IMR-90 (cell line): ENCODE measurements around the gene NADSYN1. TPM values are rescaled to one million over a fixed set of nuclear protein-coding genes. Genes with fewer than 3 reads are reported as not detected.

Experiments
- ATAC-seq: fragments of 200-7000 bp; cut with Tn5 transposase; 2 replicates; pipeline ENCODE4 v1.9.1; 2020; ENCODE audit warnings: low read depth, mild to moderate bottlenecking, moderate library complexity
- BruUV-seq: library from RNA; stranded (reverse); fragments of 400-500 nt; replicated peaks from 2 replicates; lab custom pipeline; 2021; lab: Mats Ljungman, UMichigan
- CTCF ChIA-PET: fragments of 300-600 bp; formaldehyde crosslinking; extraction: SDS; loops from one replicate; lab custom pipeline; 2021; ENCODE audit warnings: antibody characterized with exemption; lab: Yijun Ruan, JAX
- POLR2A ChIA-PET: fragments of 300-600 bp; sonication (Branson Sonifier 250); formaldehyde crosslinking; loops from one replicate; lab custom pipeline; 2022; ENCODE audit warnings: antibody characterized with exemption; ENCODE audit not compliant: unreplicated experiment; lab: Charles Lee
- DNase-seq: peaks from one replicate; pipeline ENCODE4 v3.0.0; 2013
- H2AFZ ChIP-seq: replicated peaks from 2 replicates; pipeline ENCODE3; 2013; ENCODE audit warnings: low read length, mild to moderate bottlenecking; ENCODE audit not compliant: poor library complexity
- H2AK5ac ChIP-seq: 2 replicates; pipeline ENCODE4 v1.6.1; 2013; ENCODE audit warnings: low read depth, low read length, inconsistent platforms
- H2AK9ac ChIP-seq: replicated peaks from 2 replicates; pipeline ENCODE3; 2013; ENCODE audit warnings: mild to moderate bottlenecking, low read depth, low read length, moderate library complexity; ENCODE audit not compliant: poor library complexity
- H2BK120ac ChIP-seq: 2 replicates; pipeline ENCODE4 v1.6.1; 2013; ENCODE audit warnings: low read depth, low read length, inconsistent platforms
- H2BK15ac ChIP-seq: 3 replicates; pipeline ENCODE4 v1.6.1; 2013; ENCODE audit warnings: low read depth, low read length, inconsistent platforms
- H2BK20ac ChIP-seq: 2 replicates; pipeline ENCODE4 v1.6.1; 2013; ENCODE audit warnings: low read depth, mild to moderate bottlenecking, inconsistent platforms, low read length, moderate library complexity
- H2BK5ac ChIP-seq: 2 replicates; pipeline ENCODE4 v1.6.1; 2013; ENCODE audit warnings: mild to moderate bottlenecking, low read depth, low read length, inconsistent platforms; ENCODE audit not compliant: poor library complexity, severe bottlenecking
- H3K14ac ChIP-seq: replicated peaks from 2 replicates; pipeline ENCODE4 v1.6.1; 2013; ENCODE audit warnings: low read depth, low read length, inconsistent platforms
- H3K18ac ChIP-seq: 2 replicates; pipeline ENCODE4 v1.6.1; 2013; ENCODE audit warnings: low read depth, low read length, control low read depth
- H3K23ac ChIP-seq: 2 replicates; pipeline ENCODE4 v1.6.1; 2013; ENCODE audit warnings: low read depth, low read length, inconsistent platforms
- H3K27ac ChIP-seq: 2 replicates; pipeline ENCODE4 v1.5.1; 2013; ENCODE audit warnings: mild to moderate bottlenecking, control low read depth, low read length; ENCODE audit not compliant: insufficient read depth
- H3K27me3 ChIP-seq: 2 replicates; pipeline ENCODE4 v1.6.1; 2013; ENCODE audit warnings: low read length; ENCODE audit not compliant: control insufficient read depth, insufficient read depth
- H3K36me3 ChIP-seq: 2 replicates; pipeline ENCODE4 v1.6.1; 2013; ENCODE audit warnings: low read length, mixed read lengths; ENCODE audit not compliant: control insufficient read depth, insufficient read depth
- H3K4ac ChIP-seq: 2 replicates; pipeline ENCODE4 v1.6.1; 2013; ENCODE audit warnings: low read depth, low read length, inconsistent platforms
- H3K4me1 ChIP-seq: 2 replicates; pipeline ENCODE4 v1.6.1; 2013; ENCODE audit warnings: low read length, mixed read lengths; ENCODE audit not compliant: control insufficient read depth, insufficient read depth
- H3K4me2 ChIP-seq: 2 replicates; pipeline ENCODE4 v1.6.1; 2013; ENCODE audit warnings: low read depth, mild to moderate bottlenecking, control low read depth, low read length, moderate library complexity
- H3K4me3 ChIP-seq: 2 replicates; pipeline ENCODE4 v1.5.1; 2013; ENCODE audit warnings: low read depth, mild to moderate bottlenecking, control low read depth, low read length, moderate library complexity; ENCODE audit not compliant: insufficient read depth
- H3K56ac ChIP-seq: 2 replicates; pipeline ENCODE4 v1.6.1; 2013; ENCODE audit warnings: low read length, inconsistent platforms; ENCODE audit not compliant: insufficient read depth; ENCODE audit errors: extremely low read depth
- H3K79me1 ChIP-seq, 2 experiments: 2 replicates each; pipeline ENCODE4 v1.6.1; 2013; ENCODE audit warnings: low read length in 2 of 2, inconsistent platforms in 1 of 2, low read depth in 1 of 2
- H3K9ac ChIP-seq: 2 replicates; pipeline ENCODE4 v1.6.1; 2013; ENCODE audit warnings: low read depth, low read length, control low read depth
- H3K9me1 ChIP-seq: 2 replicates; pipeline ENCODE4 v1.6.1; 2013; ENCODE audit warnings: low read length, inconsistent platforms; ENCODE audit not compliant: insufficient read depth
- H3K9me3 ChIP-seq: 2 replicates; pipeline ENCODE4 v1.6.1; 2013; ENCODE audit warnings: low read length; ENCODE audit not compliant: control insufficient read depth, insufficient read depth
- H4K20me1 ChIP-seq: 2 replicates; pipeline ENCODE4 v1.6.1; 2013; ENCODE audit warnings: low read length, inconsistent platforms; ENCODE audit not compliant: insufficient read depth
- H4K5ac ChIP-seq: 2 replicates; pipeline ENCODE4 v1.6.1; 2013; ENCODE audit warnings: mild to moderate bottlenecking, low read depth, low read length, control low read depth
- H4K8ac ChIP-seq, 2 experiments: 2 replicates each; pipeline ENCODE4 v1.6.1; 2013; ENCODE audit warnings: low read depth in 2 of 2, low read length in 2 of 2, control low read depth in 1 of 2, inconsistent platforms in 1 of 2
- H4K91ac ChIP-seq: 2 replicates; pipeline ENCODE4 v1.6.1; 2013; ENCODE audit warnings: low read depth, low read length, inconsistent platforms; ENCODE audit not compliant: insufficient read depth
- BHLHE40 ChIP-seq: fragments of 150-350 bp; IDR thresholded peaks from 2 replicates; pipeline ENCODE4 v1.6.1; 2016; ENCODE audit warnings: mild to moderate bottlenecking, low read depth, low read length
- CEBPB ChIP-seq: IDR thresholded peaks from 2 replicates; pipeline ENCODE4 v1.6.1; 2012; ENCODE audit warnings: low read depth, low read length, improper control_type of control experiment
- CHD1 ChIP-seq: IDR thresholded peaks from 2 replicates; pipeline ENCODE4 v1.6.1; 2012; ENCODE audit warnings: low read depth, low read length, improper control_type of control experiment
- FOS ChIP-seq: fragments of 150-350 bp; IDR thresholded peaks from 2 replicates; pipeline ENCODE4 v1.6.1; 2016; ENCODE audit warnings: low read depth, low read length
- MAFK ChIP-seq: IDR thresholded peaks from 2 replicates; pipeline ENCODE4 v1.6.1; 2012; ENCODE audit warnings: low read depth, low read length, improper control_type of control experiment
- MAZ ChIP-seq: IDR thresholded peaks from 2 replicates; pipeline ENCODE4 v1.6.1; 2012; ENCODE audit warnings: low read depth, mild to moderate bottlenecking, low read length, improper control_type of control experiment, moderate library complexity, borderline replicate concordance
- MXI1 ChIP-seq: IDR thresholded peaks from 2 replicates; pipeline ENCODE4 v1.6.1; 2012; ENCODE audit warnings: low read depth, mild to moderate bottlenecking, low read length, moderate library complexity, borderline replicate concordance
- NFE2L2 ChIP-seq: fragments of 150-350 bp; IDR thresholded peaks from 2 replicates; pipeline ENCODE4 v1.6.1; 2016; ENCODE audit warnings: low read depth, mild to moderate bottlenecking, low read length
- POLR2A ChIP-seq: IDR thresholded peaks from 2 replicates; pipeline ENCODE4 v1.6.1; 2012; ENCODE audit warnings: mild to moderate bottlenecking, low read depth, low read length
- RAD21 ChIP-seq: IDR thresholded peaks from 2 replicates; pipeline ENCODE4 v1.6.1; 2012; ENCODE audit warnings: low read length, improper control_type of control experiment
- RCOR1 ChIP-seq: IDR thresholded peaks from 2 replicates; pipeline ENCODE4 v1.6.1; 2012; ENCODE audit warnings: mild to moderate bottlenecking, low read length, improper control_type of control experiment; ENCODE audit not compliant: insufficient replicate concordance
- RFX5 ChIP-seq: IDR thresholded peaks from 2 replicates; pipeline ENCODE4 v1.8.0; 2012; ENCODE audit warnings: low read depth, mild to moderate bottlenecking, low read length, moderate library complexity
- SMC3 ChIP-seq: fragments of 150-350 bp; IDR thresholded peaks from 2 replicates; pipeline ENCODE4 v1.6.1; 2016; ENCODE audit warnings: low read depth, mild to moderate bottlenecking, antibody characterized with exemption, low read length, moderate library complexity
- WGBS, 2 experiments: methylation state at CpG; one replicate each; pipeline versions ENCODE4 v1.1.5 to v1.1.7; 2013; ENCODE audit warnings: missing lambda C conversion rate in 2 of 2; ENCODE audit not compliant: insufficient read length in 1 of 2; ENCODE audit errors: extremely low coverage in 2 of 2; 5-methylcytosine and 5-hydroxymethylcytosine counted together
- dilution Hi-C: fragments of 300-500 bp; cut with HindIII; formaldehyde crosslinking; loops from one replicate; pipeline ENCODE4 v1.14.3; 2018; ENCODE audit warnings: low sequenced_read_pairs; ENCODE audit not compliant: unreplicated experiment
- in situ Hi-C: fragments of 300-500 bp; cut with MboI; formaldehyde crosslinking; loops from 3 replicates; pipeline ENCODE4 v1.14.3; 2019; ENCODE audit warnings: low sequenced_read_pairs, inconsistent platforms, mixed read lengths
- intact Hi-C: fragments of 100-400 bp; cut with micrococcal nuclease; formaldehyde crosslinking; loops from 2 replicates; pipeline ENCODE4 v1.10.0; 2022
- polyA plus RNA-seq, 3 experiments: library from polyadenylated mRNA; depleted of rRNA; stranded (reverse); fragments of >200 nt; gene quantifications; 2 replicates each; pipeline ENCODE4 v1.2.3, GENCODE V29; 2012; ENCODE audit warnings: low replicate concordance in 1 of 3
- total RNA-seq: library from RNA; depleted of rRNA; stranded (reverse); fragments of >200 nt; gene quantifications from 2 replicates; pipeline ENCODE4 v1.2.3, GENCODE V29; 2012
- TF ChIP-seq, protein P1 (sequence below): fragments of 150-350 bp; IDR thresholded peaks from 2 replicates; pipeline ENCODE4 v1.6.1; 2017; ENCODE audit warnings: mild to moderate bottlenecking, antibody characterized with exemption, low read length, low read depth
- TF ChIP-seq, protein P2 (sequence below): conservative IDR thresholded peaks from 2 replicates; pipeline ENCODE4 v1.5.1; 2012; ENCODE audit warnings: mild to moderate bottlenecking, low read depth, low read length, improper control_type of control experiment

NADSYN1 gene
- total and polyA plus RNA-seq, 2 of the 4 experiments (the other 2 are of a cell fraction), result 69.5 to 70.4 TPM

DNA sequence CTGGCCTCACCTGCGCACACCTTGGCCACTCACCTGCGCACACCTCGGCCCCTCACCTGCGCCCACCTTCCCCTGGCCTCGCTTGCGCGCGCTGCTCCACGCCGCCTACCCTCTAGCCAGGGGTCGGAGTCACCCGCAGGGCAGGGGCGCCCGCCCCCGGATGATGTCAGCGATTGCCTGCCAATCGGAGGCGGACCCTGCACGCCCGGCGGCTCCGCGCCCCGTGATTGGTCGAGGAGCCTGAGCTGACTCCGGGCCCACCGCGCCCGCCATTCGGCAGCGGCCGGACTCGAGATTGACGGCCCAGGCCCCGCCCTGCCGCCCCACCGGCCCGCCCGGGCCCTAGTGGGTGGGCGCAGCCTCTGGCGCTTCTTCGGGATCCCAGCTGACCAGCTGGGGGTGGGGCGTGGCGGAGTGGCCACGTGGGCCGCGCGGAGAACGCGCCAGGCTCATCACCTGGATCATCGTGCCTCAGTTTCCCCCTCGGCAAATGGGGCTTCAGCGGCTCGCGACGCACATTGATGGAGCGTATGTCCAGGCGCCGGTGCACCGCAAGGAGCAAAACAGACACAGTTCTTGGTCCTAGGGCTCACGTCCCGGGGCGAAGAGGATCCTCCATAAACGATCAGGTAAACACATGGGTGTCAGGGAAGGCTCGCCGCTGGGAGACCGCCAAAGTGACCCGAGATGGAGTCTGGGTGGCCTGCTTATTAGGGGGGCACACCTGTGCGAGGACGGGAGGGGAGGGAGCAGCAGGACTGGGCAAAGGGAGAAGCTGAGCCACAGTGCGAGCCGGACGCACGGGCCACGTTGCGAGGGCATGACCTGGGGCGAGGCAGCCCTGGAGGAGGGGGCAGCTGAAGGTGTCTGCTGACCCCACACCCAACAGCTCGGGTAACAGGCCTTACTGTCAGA is 4.5 kb upstream of the NADSYN1 start, which contains the start of gene DHCR7:
Gene DHCR7 (minus strand): TSS at position 137 of the 915 bp plus-strand sequence. CDS start 3,441 bp downstream, outside the sequence.
- CTCF ChIA-PET, result no interaction called here
- WGBS, 2 experiments, result 0% methylated on average over 32 of the region's 78 CpGs; no CpG with 5 or more reads in 1 of the 2 experiments
- TF ChIP-seq POLR2A (no peak), RFX5 (no peak), FOS (peak; percentile 74), CEBPB (no peak), RAD21 (no peak), RCOR1 (no peak), MAFK (no peak), SMC3 (no peak), NFE2L2 (no peak), MAZ (peak; percentile 66; the same call in 1 of the 2 replicates), CHD1 (no peak), BHLHE40 (peak; percentile 37; the same call in 1 of the 2 replicates), MXI1 (peak; percentile 88)
- TF ChIP-seq, protein P1, sequence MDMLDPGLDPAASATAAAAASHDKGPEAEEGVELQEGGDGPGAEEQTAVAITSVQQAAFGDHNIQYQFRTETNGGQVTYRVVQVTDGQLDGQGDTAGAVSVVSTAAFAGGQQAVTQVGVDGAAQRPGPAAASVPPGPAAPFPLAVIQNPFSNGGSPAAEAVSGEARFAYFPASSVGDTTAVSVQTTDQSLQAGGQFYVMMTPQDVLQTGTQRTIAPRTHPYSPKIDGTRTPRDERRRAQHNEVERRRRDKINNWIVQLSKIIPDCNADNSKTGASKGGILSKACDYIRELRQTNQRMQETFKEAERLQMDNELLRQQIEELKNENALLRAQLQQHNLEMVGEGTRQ, result peak; percentile 90
- TF ChIP-seq, protein P2, sequence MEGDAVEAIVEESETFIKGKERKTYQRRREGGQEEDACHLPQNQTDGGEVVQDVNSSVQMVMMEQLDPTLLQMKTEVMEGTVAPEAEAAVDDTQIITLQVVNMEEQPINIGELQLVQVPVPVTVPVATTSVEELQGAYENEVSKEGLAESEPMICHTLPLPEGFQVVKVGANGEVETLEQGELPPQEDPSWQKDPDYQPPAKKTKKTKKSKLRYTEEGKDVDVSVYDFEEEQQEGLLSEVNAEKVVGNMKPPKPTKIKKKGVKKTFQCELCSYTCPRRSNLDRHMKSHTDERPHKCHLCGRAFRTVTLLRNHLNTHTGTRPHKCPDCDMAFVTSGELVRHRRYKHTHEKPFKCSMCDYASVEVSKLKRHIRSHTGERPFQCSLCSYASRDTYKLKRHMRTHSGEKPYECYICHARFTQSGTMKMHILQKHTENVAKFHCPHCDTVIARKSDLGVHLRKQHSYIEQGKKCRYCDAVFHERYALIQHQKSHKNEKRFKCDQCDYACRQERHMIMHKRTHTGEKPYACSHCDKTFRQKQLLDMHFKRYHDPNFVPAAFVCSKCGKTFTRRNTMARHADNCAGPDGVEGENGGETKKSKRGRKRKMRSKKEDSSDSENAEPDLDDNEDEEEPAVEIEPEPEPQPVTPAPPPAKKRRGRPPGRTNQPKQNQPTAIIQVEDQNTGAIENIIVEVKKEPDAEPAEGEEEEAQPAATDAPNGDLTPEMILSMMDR, result no peak

More for the DNA sequence above, 4.5 kb upstream of the NADSYN1 start, which contains the start of gene DHCR7:
- peaks cover 7 to 19% of the 10 kb centered on the region in 2 experiments; a peak in 3 of 4 replicates for H3K79me1 ChIP-seq
- no peaks in the 10 kb centered on the region for H3K9me1 ChIP-seq
- H3K9me3 ChIP-seq, result no peaks in the 10 kb centered on the region
- H3K36me3 ChIP-seq, result peaks cover 5% of the 10 kb centered on the region; the same call in 1 of the 2 replicates
- H3K4me3 ChIP-seq, result peak within 1 kb of the TSS; percentile 87
- peak within 1 kb of the TSS; percentile 47 for H3K27ac ChIP-seq
- H4K8ac ChIP-seq, result peak within 1 kb of the TSS; percentile 58 to 92; a peak in 3 of 4 replicates
- H3K4ac ChIP-seq, result peak within 1 kb of the TSS; percentile 88
- intact Hi-C loops, result no loop called here
- peak within 1 kb of the TSS; percentile 72; the same call in 1 of the 2 replicates for H4K91ac ChIP-seq
- peak within 1 kb of the TSS; percentile 45 for H3K18ac ChIP-seq
- peak within 1 kb of the TSS; percentile 70 for H3K9ac ChIP-seq
- peak within 1 kb of the TSS; percentile 46; the same call in 1 of the 2 replicates for H4K5ac ChIP-seq
- in situ Hi-C loops, result no loop called here
- no peak within 1 kb of the TSS for H2BK15ac ChIP-seq
- H3K4me1 ChIP-seq, result peaks cover 5% of the 10 kb centered on the region
- peak within 1 kb of the TSS; percentile 57 for H2BK5ac ChIP-seq
- POLR2A ChIA-PET, result no interaction called here
- H2AFZ ChIP-seq, result peak within 1 kb of the TSS; percentile 99
- H3K14ac ChIP-seq, result peak within 1 kb of the TSS; percentile 91
- peak; percentile 88 for ATAC-seq
- H2BK120ac ChIP-seq, result peak within 1 kb of the TSS; percentile 43; the same call in 1 of the 2 replicates
- peak within 1 kb of the TSS; percentile 92 for H3K23ac ChIP-seq
- dilution Hi-C loops, result no loop called here
- H3K4me2 ChIP-seq, result peak within 1 kb of the TSS; percentile 91
- peak within 1 kb of the TSS; percentile 53; the same call in 1 of the 2 replicates for H3K56ac ChIP-seq
- peaks cover 4% of the 10 kb centered on the region; the same call in 1 of the 2 replicates for H4K20me1 ChIP-seq
- peak within 1 kb of the TSS; percentile 99 for H2AK9ac ChIP-seq
- peak; percentile 93 for DNase-seq
- peak within 1 kb of the TSS; percentile 88 for H2AK5ac ChIP-seq
- no peaks in the 10 kb centered on the region for H3K27me3 ChIP-seq
- BruUV-seq, result no TSS peak
- no peak within 1 kb of the TSS for H2BK20ac ChIP-seq
